Vagina (tissue), 2 donors: ENCODE results near the gene ZNF81.
"Not testable (repeated sequence)": the region's sequence is repeated elsewhere in the genome, so short reads cannot be mapped to it uniquely, and the experiment has no call there.

Experiments used
- POLR2A ChIP-seq, 2 donors: fragments of 450-650 bp; IDR thresholded peaks; one replicate each; pipeline ENCODE4 v1.6.1; 2017; ENCODE audit warnings: antibody characterized with exemption in 2 of 2, mild to moderate bottlenecking in 2 of 2, moderate library complexity in 2 of 2
- POLR2AphosphoS5 ChIP-seq, 2 donors: sonication (generic); formaldehyde crosslinking; IDR thresholded peaks; one replicate each; pipeline ENCODE4 v1.9.0; 2017; ENCODE audit warnings: antibody characterized with exemption in 2 of 2, mild to moderate bottlenecking in 2 of 2, low read depth in 1 of 2; ENCODE audit not compliant: insufficient read depth in 1 of 2
- TF ChIP-seq, protein P1 (sequence below), 3 experiments: fragments of 450-650 bp in 2 of 3; fragments of 200-600 bp in 1 of 3; sonication (generic) in 1 of 3; IDR thresholded peaks; one replicate each; pipeline ENCODE4 v1.5.1; 2017 to 2019; ENCODE audit warnings: antibody characterized with exemption in 3 of 3, mild to moderate bottlenecking in 2 of 3, moderate library complexity in 2 of 3

DNA sequence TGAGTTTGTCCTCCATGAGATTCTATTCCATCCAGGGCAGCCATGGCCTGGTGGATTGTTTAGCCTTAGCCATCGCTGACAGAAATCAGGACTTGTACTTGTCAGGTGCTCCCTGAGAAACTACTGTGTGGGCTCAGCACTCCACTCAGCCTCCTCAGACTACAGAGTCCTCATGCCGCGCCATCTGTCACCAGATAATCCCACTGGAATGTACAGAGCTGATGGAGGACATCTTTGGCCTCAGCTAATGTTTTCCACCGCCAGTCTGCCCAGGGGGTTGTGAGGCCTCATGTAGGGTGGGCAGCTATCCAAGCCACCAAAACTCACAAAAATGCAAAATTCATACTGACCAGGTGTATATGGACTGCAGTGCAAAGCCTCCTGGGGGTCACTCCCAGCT is 121.5 kb downstream of the ZNF81 start:
- TF ChIP-seq POLR2A (IDR thresholded peaks at IDR 0.05); POLR2AphosphoS5 (IDR thresholded peaks at IDR 0.05; ENCODE audit: insufficient read depth in 1 of 2, low read depth in 1 of 2): not testable (repeated sequence)
- TF ChIP-seq, protein P1, sequence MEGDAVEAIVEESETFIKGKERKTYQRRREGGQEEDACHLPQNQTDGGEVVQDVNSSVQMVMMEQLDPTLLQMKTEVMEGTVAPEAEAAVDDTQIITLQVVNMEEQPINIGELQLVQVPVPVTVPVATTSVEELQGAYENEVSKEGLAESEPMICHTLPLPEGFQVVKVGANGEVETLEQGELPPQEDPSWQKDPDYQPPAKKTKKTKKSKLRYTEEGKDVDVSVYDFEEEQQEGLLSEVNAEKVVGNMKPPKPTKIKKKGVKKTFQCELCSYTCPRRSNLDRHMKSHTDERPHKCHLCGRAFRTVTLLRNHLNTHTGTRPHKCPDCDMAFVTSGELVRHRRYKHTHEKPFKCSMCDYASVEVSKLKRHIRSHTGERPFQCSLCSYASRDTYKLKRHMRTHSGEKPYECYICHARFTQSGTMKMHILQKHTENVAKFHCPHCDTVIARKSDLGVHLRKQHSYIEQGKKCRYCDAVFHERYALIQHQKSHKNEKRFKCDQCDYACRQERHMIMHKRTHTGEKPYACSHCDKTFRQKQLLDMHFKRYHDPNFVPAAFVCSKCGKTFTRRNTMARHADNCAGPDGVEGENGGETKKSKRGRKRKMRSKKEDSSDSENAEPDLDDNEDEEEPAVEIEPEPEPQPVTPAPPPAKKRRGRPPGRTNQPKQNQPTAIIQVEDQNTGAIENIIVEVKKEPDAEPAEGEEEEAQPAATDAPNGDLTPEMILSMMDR (IDR thresholded peaks at IDR 0.05), result not testable (repeated sequence)
